22Rv1 (cell line): ENCODE results near the gene MR1.

Experiments used
- H3K27ac ChIP-seq: fragments of 450-650 bp; 2 replicates; pipeline ENCODE4 v1.5.1; 2017
- CTCF ChIP-seq: fragments of 450-650 bp; IDR thresholded peaks from 2 replicates; pipeline ENCODE4 v1.5.1; 2017; ENCODE audit warnings: mild to moderate bottlenecking
- ZFX ChIP-seq: fragments of 450-650 bp; IDR thresholded peaks from 2 replicates; pipeline ENCODE4 v1.6.1; 2017; ENCODE audit warnings: antibody characterized with exemption, borderline replicate concordance

Gene MR1

GRCh38 chr1:181110013-181110412 is 76.2 kb downstream of the MR1 start:
- H3K27ac ChIP-seq, result no peak overlapping the region
- TF ChIP-seq CTCF (no peak), ZFX (no peak)
